Measurements from ENCODE around the gene ITGB5. TPM values are rescaled to one million over a fixed set of nuclear protein-coding genes. Genes with fewer than 3 reads are reported as not detected.

The ITGB5 gene
- total RNA-seq, 1 experiment from 2014 or later, result 146 TPM

DNA sequence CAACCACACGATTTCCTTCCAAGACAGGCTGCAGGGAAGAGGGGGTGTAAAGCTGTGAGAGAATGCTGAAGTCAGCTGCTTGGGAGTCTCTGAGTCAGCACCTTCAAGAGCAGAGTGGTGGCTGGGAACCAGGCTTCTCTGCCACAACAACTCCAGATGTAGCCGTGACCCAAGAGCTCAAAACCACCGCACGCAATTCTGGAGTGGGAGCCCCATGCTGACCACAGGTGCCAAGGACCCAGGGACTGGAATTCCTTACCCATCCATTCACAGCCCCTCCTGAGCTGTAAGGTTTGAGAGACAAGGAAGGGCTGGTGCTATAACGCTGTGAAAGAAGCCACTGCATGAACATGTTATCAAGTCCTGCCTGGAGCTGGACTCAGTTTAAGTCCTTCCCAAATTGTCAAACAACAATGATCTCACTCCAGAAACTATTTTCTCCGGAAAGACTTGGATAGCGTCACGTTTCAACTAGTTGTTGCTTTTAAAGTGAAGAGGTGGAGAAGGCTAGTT is 95.5 kb downstream of the ITGB5 start:
- Histone ChIP-seq H4K20me1 (ENCODE audit: control insufficient read depth, insufficient read depth, insufficient read length) (no peaks in the 10 kb centered on the region), H3K18ac (ENCODE audit: insufficient read length, low read depth, low read length) (no peak overlapping the region), H4K5ac (ENCODE audit: insufficient read length, low read depth, low read length) (no peak overlapping the region), H3K4ac (ENCODE audit: low read depth, low read length) (no peak overlapping the region), H4K91ac (ENCODE audit: insufficient read length, low read depth, low read length) (no peak overlapping the region), H2BK20ac (ENCODE audit: low read depth, low read length, poor library complexity, severe bottlenecking) (no peak overlapping the region), H4K8ac (replicated peaks; ENCODE audit: insufficient read length, low read depth, low read length) (no peak overlapping the region), H3K9ac (ENCODE audit: extremely low read depth, insufficient read length, low read length) (no peak overlapping the region), H3K9me3 (ENCODE audit: control insufficient read depth, low read depth, low read length) (no peaks in the 10 kb centered on the region), H2BK120ac (ENCODE audit: low read depth, low read length, poor library complexity, severe bottlenecking) (no peak overlapping the region), H3K56ac (ENCODE audit: insufficient read length, low read depth, low read length) (no peak overlapping the region), H3K79me1 (ENCODE audit: insufficient read depth, low read depth, low read length, poor library complexity, severe bottlenecking) (no peaks in the 10 kb centered on the region), H3K4me1 (ENCODE audit: insufficient read depth, low read length) (no peaks in the 10 kb centered on the region), H2BK12ac (ENCODE audit: insufficient read length, low read depth, low read length) (no peak overlapping the region), H2BK15ac (ENCODE audit: low read depth, low read length) (no peak overlapping the region), H3K14ac (ENCODE audit: insufficient read depth, low read length) (no peak overlapping the region), H2AK5ac (ENCODE audit: insufficient read length, low read length) (no peak overlapping the region), H3K23ac (ENCODE audit: insufficient read length, low read depth, low read length) (no peak overlapping the region), H3K27me3 (ENCODE audit: insufficient read depth, low read length) (no peaks in the 10 kb centered on the region; the same call in 1 of the 2 replicates), H2BK5ac (ENCODE audit: insufficient read length, low read length) (no peak overlapping the region), H2AFZ (ENCODE audit: low read length) (no peak overlapping the region), H3K27ac (ENCODE audit: insufficient read length, low read depth, low read length) (no peak overlapping the region), H3T11ph (ENCODE audit: low read length) (no peak overlapping the region), H3K4me2 (ENCODE audit: insufficient read depth, insufficient read length, low read length) (no peak overlapping the region), H3K23me2 (ENCODE audit: insufficient read length, low read depth, low read length, poor library complexity, severe bottlenecking) (no peaks in the 10 kb centered on the region), H3K79me2 (ENCODE audit: insufficient read depth, low read length) (peaks cover 1% of the 10 kb centered on the region; the same call in 1 of the 2 replicates)
- TF ChIP-seq, protein P1, sequence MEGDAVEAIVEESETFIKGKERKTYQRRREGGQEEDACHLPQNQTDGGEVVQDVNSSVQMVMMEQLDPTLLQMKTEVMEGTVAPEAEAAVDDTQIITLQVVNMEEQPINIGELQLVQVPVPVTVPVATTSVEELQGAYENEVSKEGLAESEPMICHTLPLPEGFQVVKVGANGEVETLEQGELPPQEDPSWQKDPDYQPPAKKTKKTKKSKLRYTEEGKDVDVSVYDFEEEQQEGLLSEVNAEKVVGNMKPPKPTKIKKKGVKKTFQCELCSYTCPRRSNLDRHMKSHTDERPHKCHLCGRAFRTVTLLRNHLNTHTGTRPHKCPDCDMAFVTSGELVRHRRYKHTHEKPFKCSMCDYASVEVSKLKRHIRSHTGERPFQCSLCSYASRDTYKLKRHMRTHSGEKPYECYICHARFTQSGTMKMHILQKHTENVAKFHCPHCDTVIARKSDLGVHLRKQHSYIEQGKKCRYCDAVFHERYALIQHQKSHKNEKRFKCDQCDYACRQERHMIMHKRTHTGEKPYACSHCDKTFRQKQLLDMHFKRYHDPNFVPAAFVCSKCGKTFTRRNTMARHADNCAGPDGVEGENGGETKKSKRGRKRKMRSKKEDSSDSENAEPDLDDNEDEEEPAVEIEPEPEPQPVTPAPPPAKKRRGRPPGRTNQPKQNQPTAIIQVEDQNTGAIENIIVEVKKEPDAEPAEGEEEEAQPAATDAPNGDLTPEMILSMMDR (conservative IDR thresholded peaks at IDR 0.05), result no peak
- Mint-ChIP-seq H3K9me3 (no peaks in the 10 kb centered on the region), H3K36me3 (ENCODE audit: insufficient read depth in 1 of 3, low read depth in 3 of 3) (peaks cover 21 to 61% (median 25%) of the 10 kb centered on the region in 3 experiments; a peak in 6 of 7 replicates), H3K4me1 (peaks cover 3 to 4% of the 10 kb centered on the region in 2 experiments; a peak in 3 of 4 replicates), H3K27me3 (ENCODE audit: low read depth) (no peaks in the 10 kb centered on the region), H3K4me3 (no peak overlapping the region), H3K27ac (peak overlapping the region; percentile 28 to 79 (median 57); a peak in 4 of 7 replicates)
- WGBS (ENCODE audit: extremely low coverage, insufficient read length, low lambda C conversion rate), result no CpG with 5 or more reads among the region's 8 CpGs
- no peak for DNase-seq
